CD4-positive, alpha-beta T cell treated with Interleukin-6 at 100 ng/mL for 8 hours (primary cell): ENCODE data around the gene PDGFA.
A peak's percentile ranks its signal among the peaks of the same experiment; 100 is the strongest.

ENCODE experiments used
- DNase-seq: peaks from one replicate; pipeline ENCODE4 v3.0.0-alpha.2; 2020; ENCODE audit warnings: mixed read lengths, low spot score

The PDGFA gene

DNA sequence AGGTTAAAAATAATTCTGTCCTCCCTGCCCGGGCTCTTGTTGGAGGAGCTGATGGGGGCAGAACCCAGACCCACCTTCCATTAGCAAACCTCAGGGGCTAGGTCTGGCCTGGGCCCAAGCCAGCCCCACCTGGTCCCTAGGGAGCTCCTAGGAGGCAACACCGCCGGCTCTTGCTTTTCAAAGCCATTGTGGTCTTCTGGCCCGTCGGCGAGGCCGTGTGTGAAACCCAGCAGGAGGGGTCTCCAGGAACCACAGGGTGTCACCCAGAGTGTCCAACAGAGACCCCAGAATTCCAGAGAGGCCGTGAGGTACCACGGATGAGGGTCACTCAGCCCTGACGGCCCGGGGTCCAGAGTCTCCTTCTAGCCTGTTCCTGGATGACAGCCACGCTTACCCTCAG is 16.6 kb upstream of the PDGFA start:
- DNase-seq: no peak

GRCh38 chr7:534959-535358 is 15.3 kb upstream of the PDGFA start:
- DNase-seq: no peak

GRCh38 chr7:534075-534474 is 14.4 kb upstream of the PDGFA start:
- DNase-seq: no peak

GRCh38 chr7:533266-533665 is 13.6 kb upstream of the PDGFA start:
- DNase-seq: no peak

GRCh38 chr7:532379-533143 is 12.9 kb upstream of the PDGFA start:
- DNase-seq: no peak

DNA sequence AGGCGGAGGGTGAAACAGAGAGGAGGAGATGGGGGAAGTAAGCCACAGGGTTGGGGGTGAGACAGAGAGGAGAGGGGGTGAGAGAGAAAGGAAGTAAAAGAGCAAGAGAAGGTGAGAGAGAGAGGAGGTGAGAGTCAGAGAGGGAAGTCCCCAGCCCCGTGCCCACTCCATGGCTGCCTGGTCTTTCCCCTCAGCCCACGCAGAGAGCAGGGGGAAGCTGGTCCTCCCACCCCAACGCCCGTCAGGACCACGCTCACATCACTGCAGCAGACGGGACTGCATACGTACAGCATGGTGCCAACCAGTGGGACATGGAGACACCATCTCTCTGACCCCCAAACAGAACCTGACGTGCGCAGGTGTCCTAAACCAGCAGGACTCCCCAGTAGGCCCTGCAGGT is 12.1 kb upstream of the PDGFA start:
- DNase-seq: no peak

DNA sequence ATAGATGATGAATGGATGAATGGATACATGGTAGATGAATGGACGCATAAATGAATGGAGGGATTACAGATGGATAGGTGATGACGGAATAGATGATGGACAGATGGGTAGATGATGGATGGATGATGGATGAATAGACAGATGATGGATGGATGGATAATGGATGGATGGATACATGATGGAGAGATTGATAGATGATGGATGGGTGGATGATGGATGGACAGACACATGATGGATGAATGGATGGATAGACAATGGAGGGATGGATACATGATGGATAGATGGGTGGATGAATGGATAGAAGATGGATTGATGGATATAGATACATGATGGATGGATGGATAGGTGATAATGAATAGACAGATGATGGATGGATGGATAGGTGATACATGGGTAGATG is 8.8 kb upstream of the PDGFA start:
- DNase-seq: no peak

DNA sequence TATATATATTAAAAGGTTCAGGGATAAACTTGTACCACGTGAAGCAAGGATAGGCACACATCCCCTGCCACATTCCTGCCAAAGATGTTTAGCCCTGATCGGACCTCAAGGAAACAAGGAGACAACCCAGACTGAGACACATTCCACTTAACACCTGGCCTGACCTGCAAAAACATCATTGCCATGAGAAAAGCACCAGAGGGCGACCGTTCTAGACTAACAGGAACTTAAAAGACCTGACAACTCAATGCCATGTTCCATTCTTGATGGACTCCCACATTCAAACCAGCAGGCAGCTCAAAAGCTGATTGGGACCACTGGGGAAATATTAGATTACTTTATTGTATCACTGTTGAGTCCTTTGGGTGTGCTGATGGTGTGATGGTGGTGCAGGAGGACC is 8.1 kb upstream of the PDGFA start:
- no peak for DNase-seq

DNA sequence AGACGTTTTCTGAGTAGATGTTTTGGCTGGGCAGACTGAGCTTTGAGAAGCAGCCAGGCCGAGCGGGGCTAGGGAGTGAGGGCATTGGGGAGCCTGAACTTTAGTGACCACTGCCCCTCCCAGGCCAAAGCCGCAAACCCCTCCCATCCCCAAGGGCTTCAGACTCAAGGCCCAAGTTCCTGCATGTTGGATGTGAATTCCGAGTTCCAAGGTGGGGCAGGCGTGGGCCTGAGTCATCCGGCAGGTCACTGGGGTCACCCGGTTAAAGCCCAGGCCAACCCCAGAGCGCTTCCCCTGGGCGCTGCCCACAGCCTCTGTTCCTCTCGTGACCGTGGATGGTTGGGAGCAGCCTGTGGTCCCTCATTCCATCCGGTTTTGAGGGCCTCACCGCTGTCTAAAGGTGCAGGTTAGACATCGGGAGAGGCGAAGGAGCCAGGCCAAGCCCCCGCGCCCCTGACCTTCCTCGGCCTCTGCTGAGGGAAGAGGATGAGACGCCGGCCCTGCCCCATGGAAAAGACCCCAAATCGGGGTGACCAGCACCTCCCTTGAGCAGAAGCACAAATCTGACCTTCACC is 6.9 kb upstream of the PDGFA start:
- no peak for DNase-seq

DNA sequence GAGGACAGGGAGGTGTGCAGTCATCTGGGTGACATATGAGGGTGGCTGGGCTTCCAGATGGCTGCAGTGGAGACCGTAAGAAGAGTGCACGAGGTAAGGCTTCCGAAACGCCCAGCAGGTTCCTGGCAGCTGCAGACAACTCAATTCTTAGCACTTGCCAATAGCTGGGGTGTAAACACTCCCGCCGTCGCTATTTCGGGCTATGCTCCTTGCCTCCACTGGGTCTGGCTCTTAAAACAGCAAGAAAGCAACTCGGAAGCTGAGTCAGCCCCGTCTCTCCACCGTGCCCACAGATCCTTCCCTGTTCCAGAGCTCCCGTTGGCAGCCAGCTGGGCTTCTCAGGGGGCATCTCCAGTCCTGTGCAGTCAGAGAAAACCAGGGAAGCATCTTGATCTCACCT is 6.1 kb upstream of the PDGFA start:
- DNase-seq: no peak

- no peak for DNase-seq
Observed at GRCh38 chr7:524800-525199, 5.2 kb upstream of the PDGFA start.

GRCh38 chr7:523347-524336 is 4.0 kb upstream of the PDGFA start:
- DNase-seq: no peak

DNA sequence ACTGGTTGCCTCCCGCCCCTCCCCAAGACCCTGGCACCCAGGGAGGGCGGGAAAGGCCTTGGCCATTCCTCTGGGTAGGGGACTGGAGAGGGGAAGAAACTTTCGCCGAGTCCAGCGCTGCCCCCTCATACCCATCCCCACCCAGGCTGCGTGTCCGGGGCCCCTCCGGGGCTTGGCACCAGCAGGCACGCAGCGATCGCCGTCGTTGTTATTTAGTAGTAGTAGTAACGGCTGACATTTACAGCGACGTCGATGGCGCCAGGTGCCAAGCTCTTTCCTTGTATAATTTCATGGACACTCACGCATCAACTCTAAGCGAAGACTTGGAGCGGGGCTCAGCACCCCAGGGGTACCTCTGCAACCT is 3.3 kb upstream of the PDGFA start:
- no peak for DNase-seq

- no peak for DNase-seq
Observed at GRCh38 chr7:522071-522950, 2.7 kb upstream of the PDGFA start.

GRCh38 chr7:521221-522070 is 1.8 kb upstream of the PDGFA start:
- DNase-seq: no peak

DNA sequence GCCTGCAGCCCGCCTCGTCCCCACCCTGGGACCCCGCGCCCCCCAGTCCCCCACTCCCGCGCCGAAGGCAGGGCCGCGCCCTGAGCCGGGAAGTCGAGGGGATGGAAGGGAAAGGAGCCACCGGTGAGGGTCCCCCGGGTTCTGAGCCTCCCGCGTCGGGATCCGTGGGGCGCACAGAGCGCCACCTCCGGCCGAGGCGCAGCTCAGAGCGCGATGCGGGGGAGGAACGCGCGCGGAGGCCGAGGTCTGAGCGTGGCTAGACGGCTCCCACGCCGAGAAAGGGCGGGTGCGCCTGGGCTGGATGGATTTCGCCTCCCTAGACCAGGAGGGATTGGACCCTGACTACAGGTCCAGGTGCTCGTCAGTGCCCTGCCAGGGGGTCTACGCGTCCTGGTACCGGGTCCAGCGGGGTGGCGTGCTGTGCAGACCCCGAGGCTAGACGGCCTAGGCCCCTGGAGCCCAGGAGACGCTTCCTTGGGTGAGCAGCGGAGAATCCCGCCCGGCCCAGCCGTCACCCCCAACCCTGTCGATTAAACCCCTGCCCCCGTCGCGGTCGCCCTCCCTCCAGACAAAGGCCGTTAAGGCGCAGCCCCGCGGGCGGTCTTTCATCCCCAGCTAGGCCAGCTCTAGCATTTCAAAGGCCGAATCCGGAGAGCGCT is 986 bp upstream of the PDGFA start:
- no peak for DNase-seq

DNA sequence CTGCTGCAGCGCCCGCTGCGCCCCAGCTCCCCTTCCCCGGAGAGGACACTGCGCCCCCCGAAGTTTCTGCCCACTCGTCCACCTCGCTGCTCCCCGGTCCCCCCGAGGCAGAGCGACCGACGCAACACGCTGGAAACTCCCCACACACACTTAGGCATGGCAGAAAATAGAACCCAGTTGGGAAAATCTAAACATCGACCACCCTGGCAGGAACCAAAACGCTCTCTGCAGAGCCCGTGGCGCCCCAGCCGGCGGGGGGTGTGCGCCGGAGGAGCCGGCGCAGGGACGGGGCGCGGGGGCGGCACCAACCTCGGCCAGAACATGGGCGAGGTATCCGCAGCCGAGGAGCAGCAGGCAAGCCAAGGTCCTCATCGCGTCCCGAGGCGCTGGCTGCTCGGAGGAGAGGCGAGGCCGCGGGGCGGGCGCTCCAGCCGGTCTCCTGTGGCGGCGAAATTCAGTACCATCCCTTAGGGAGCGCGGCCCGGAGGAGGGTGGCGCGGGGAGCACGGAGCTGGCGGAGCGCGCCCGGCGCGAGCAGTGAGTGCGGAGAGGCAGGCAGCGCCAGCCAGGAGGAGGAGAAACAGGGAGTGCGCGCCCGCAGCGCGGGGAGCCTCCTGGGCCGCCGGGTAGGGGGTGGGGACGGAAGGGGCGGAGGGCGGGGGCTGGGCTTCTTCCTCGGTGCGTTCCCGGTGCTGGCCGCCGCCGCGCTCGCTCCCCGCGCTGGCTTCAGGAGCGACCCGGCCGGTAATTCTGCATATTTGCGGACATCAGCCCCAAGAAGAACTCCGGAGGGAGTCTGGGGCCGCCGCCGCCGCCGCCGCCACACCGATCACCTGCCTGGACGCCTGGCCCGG is 789 bp downstream of the PDGFA start:
- DNase-seq: peak; percentile 12

DNA sequence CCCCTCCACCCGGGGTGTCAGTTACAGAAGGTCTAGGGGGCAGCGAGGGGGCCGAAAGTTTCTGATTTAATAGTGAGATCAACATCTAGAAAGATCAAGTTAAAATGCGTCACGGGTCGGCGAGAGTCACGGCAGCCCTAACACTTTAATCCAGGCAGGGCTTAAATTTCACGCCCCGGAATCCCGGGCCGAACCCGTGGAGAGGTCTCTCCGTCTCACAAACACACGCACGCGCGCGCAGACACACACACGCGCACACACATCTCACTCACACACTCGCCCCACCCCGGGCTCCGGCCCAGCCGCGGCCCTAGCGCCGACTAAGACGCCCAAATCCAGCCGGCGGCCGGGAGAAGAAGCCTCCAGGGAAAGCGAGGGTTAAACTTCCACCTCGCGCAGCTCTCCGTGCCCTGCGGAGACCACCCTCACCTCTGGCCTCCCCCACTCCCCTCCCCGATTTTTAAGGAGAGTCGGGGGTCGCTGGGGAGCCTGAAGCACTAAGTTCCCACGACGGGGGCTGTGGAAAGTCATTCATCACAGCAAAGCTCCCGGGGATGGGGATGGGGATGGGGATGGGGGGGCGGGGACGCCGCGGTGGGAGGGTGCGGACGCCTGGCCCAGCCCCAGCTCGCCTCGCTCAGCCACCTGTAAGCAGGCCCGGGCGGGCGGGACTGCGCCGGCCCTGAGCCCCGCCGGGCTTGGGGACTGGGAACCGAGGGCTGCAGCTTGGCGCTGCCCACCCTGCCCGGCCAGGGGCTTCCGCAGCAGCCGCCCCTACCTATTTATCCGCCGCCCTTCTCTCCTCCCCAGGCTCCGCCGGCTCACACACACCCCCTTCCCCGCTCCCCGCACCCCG is 1.6 kb downstream of the PDGFA start:
- no peak for DNase-seq
